Panc1 (cell line): ENCODE results near the gene PRM2. TPM values are rescaled to one million over a fixed set of nuclear protein-coding genes. Genes with fewer than 3 reads are reported as not detected.

Experiments
- ATAC-seq: fragments of 200-7000 bp; cut with Tn5 transposase; 2 replicates; pipeline ENCODE4 v1.9.1; 2020; ENCODE audit warnings: mild to moderate bottlenecking, moderate library complexity
- BruUV-seq: library from RNA; stranded (reverse); fragments of 400-500 nt; replicated peaks from 2 replicates; lab custom pipeline; 2021; lab: Mats Ljungman, UMichigan
- CTCF ChIA-PET: fragments of 300-600 bp; sonication (Branson Sonifier 250); formaldehyde crosslinking; loops from one replicate; lab custom pipeline; 2022; ENCODE audit warnings: antibody characterized with exemption; lab: Charles Lee
- POLR2A ChIA-PET: fragments of 300-600 bp; sonication (Branson Sonifier 250); formaldehyde crosslinking; loops from one replicate; lab custom pipeline; 2022; ENCODE audit warnings: antibody characterized with exemption; lab: Charles Lee
- DNase-seq: peaks from one replicate; pipeline ENCODE4 v3.0.0-alpha.2; 2010; ENCODE audit warnings: low read depth, low spot score
- H3K27ac ChIP-seq: 2 replicates; pipeline ENCODE4 v1.5.1; 2011; ENCODE audit warnings: mild to moderate bottlenecking, low read length, inconsistent platforms
- H3K27me3 ChIP-seq: fragments of 200-500 bp; sonication (Bioruptor generic); 2 replicates; pipeline ENCODE4 v1.6.0; 2014; ENCODE audit warnings: low read length, inconsistent platforms; ENCODE audit not compliant: control insufficient read depth, insufficient read depth
- H3K36me3 ChIP-seq: fragments of 200-500 bp; sonication (Bioruptor generic); 2 replicates; pipeline ENCODE4 v1.5.1; 2014; ENCODE audit warnings: inconsistent platforms, mild to moderate bottlenecking, low read length, moderate library complexity; ENCODE audit not compliant: control insufficient read depth, insufficient read depth
- H3K4me1 ChIP-seq: 2 replicates; pipeline ENCODE4 v1.5.1; 2011; ENCODE audit warnings: inconsistent platforms, mild to moderate bottlenecking, low read length, moderate library complexity; ENCODE audit not compliant: control insufficient read depth, insufficient read depth
- H3K4me3 ChIP-seq, 2 experiments: 2 replicates each; pipeline ENCODE4 v1.5.1; 2011 to 2012; ENCODE audit warnings: low read depth in 2 of 2, low read length in 2 of 2, mild to moderate bottlenecking in 2 of 2, inconsistent platforms in 1 of 2, moderate library complexity in 1 of 2
- H3K9me3 ChIP-seq: fragments of 200-500 bp; sonication (Bioruptor generic); 2 replicates; pipeline ENCODE4 v1.5.1; 2014; ENCODE audit warnings: low read depth, mild to moderate bottlenecking, inconsistent platforms, low read length, moderate library complexity; ENCODE audit not compliant: control insufficient read depth, insufficient read depth
- CTCF ChIP-seq: fragments of 450-650 bp; IDR thresholded peaks from 2 replicates; pipeline ENCODE4 v1.5.1; 2017; ENCODE audit warnings: mild to moderate bottlenecking
- POLR2AphosphoS5 ChIP-seq: IDR thresholded peaks from 2 replicates; pipeline ENCODE4 v1.6.1; 2012; ENCODE audit warnings: mild to moderate bottlenecking, low read depth, low read length, moderate library complexity
- SIN3A ChIP-seq: IDR thresholded peaks from 2 replicates; pipeline ENCODE4 v1.6.1; 2012; ENCODE audit warnings: low read depth, mild to moderate bottlenecking, low read length, moderate library complexity, borderline replicate concordance; ENCODE audit not compliant: insufficient read depth
- in situ Hi-C: cut with HindIII; loops from 2 replicates; pipeline ENCODE4 v1.10.0; 2016; ENCODE audit warnings: low sequenced_read_pairs, low pct_unique_long_range_greater_than_20kb
- intact Hi-C: fragments of 100-400 bp; cut with micrococcal nuclease; formaldehyde crosslinking; loops from one replicate; pipeline ENCODE4 v1.10.0; 2022; ENCODE audit not compliant: unreplicated experiment
- total RNA-seq: library from RNA; stranded (reverse); gene quantifications from one replicate; pipeline ENCODE4 v1.2.1, GENCODE V29; 2021; ENCODE audit not compliant: unreplicated experiment
- TF ChIP-seq, protein P1 (sequence below), 2 experiments: IDR thresholded peaks; 2 replicates each; pipeline ENCODE4 v1.6.1; 2011 to 2012; ENCODE audit warnings: low read depth in 2 of 2, control low read depth in 1 of 2, low read length in 1 of 2, mild to moderate bottlenecking in 1 of 2, moderate library complexity in 1 of 2; ENCODE audit not compliant: insufficient read depth in 1 of 2

Gene PRM2
- total RNA-seq, 1 experiment from 2014 or later, result not detected

GRCh38 chr16:11285842-11286241 lies 9.6 kb upstream of the PRM2 start:
- no TSS peak for BruUV-seq
- ChIA-PET CTCF (interaction anchor here (0.7 kb wide), 1 partner anchor 87 kb away, joined by 4 read pairs; no protein-coding TSS in a partner anchor), POLR2A (no interaction called here)
- no peaks in the 10 kb centered on the region for H3K9me3 ChIP-seq
- H3K36me3 ChIP-seq, result no peaks in the 10 kb centered on the region
- H3K4me1 ChIP-seq, result no peaks in the 10 kb centered on the region
- H3K27me3 ChIP-seq, result no peaks in the 10 kb centered on the region
- TF ChIP-seq POLR2AphosphoS5, result no peak
- TF ChIP-seq, protein P1, sequence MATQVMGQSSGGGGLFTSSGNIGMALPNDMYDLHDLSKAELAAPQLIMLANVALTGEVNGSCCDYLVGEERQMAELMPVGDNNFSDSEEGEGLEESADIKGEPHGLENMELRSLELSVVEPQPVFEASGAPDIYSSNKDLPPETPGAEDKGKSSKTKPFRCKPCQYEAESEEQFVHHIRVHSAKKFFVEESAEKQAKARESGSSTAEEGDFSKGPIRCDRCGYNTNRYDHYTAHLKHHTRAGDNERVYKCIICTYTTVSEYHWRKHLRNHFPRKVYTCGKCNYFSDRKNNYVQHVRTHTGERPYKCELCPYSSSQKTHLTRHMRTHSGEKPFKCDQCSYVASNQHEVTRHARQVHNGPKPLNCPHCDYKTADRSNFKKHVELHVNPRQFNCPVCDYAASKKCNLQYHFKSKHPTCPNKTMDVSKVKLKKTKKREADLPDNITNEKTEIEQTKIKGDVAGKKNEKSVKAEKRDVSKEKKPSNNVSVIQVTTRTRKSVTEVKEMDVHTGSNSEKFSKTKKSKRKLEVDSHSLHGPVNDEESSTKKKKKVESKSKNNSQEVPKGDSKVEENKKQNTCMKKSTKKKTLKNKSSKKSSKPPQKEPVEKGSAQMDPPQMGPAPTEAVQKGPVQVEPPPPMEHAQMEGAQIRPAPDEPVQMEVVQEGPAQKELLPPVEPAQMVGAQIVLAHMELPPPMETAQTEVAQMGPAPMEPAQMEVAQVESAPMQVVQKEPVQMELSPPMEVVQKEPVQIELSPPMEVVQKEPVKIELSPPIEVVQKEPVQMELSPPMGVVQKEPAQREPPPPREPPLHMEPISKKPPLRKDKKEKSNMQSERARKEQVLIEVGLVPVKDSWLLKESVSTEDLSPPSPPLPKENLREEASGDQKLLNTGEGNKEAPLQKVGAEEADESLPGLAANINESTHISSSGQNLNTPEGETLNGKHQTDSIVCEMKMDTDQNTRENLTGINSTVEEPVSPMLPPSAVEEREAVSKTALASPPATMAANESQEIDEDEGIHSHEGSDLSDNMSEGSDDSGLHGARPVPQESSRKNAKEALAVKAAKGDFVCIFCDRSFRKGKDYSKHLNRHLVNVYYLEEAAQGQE (IDR thresholded peaks at IDR 0.05; ENCODE audit: insufficient read depth in 1 of 2, low read depth in 2 of 2, low read length in 1 of 2), result peak in 1 of 2 experiments; percentile 58; a peak in 1 of 4 replicates
- intact Hi-C loops (no loop called here), in situ Hi-C loops (no loop called here)
- H3K4me3 ChIP-seq, result no peak overlapping the region
- DNase-seq (no peak), ATAC-seq (no peak)
- no peak overlapping the region for H3K27ac ChIP-seq

DNA sequence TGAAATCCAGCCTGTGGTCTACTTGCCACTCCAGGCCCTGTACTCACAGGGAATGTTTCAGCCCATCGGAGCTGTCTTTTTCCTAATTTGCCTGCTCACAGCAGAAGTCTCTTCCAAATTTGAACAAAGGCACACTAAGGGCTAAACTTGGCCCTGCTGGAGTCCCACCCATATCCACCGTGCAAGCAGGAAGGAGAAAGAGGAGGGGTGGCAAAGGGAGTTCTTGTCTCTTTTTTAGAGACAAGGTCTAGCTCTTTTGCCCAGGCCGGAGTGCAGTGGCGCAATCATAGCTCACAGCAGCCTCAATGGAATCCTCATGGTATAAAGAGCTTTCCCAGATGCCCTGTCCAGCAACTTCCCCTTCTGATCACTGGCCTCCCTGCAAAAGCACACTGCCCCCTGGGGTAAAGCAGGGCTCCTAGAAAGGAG lies 7.6 kb upstream of the PRM2 start:
- H3K4me1 ChIP-seq, result no peaks in the 10 kb centered on the region
- H3K36me3 ChIP-seq, result no peaks in the 10 kb centered on the region
- POLR2A ChIA-PET, result interaction anchor here (0.6 kb wide), 1 partner anchor 628 kb away, joined by 3 read pairs; no protein-coding TSS in a partner anchor
- intact Hi-C loops, result no loop called here
- H3K4me3 ChIP-seq, result no peak overlapping the region
- CTCF ChIA-PET, result no interaction called here
- TF ChIP-seq CTCF (no peak), SIN3A (no peak), POLR2AphosphoS5 (no peak)
- TF ChIP-seq, protein P1 (IDR thresholded peaks at IDR 0.05; ENCODE audit: insufficient read depth in 1 of 2, low read depth in 2 of 2, low read length in 1 of 2), result 0 out of 4 replicates have a peak, but pooled peaks of 1 of the 2 experiments have one; percentile 16
- H3K27ac ChIP-seq, result no peak overlapping the region
- ATAC-seq (no peak), DNase-seq (no peak)
- BruUV-seq, result no TSS peak
- H3K9me3 ChIP-seq, result no peaks in the 10 kb centered on the region
- H3K27me3 ChIP-seq, result no peaks in the 10 kb centered on the region
- in situ Hi-C loops, result no loop called here
